Measurements from ENCODE around the gene NIPBL.
"Not testable (repeated sequence)": the region's sequence is repeated elsewhere in the genome, so short reads cannot be mapped to it uniquely, and the experiment has no call there.

Gene NIPBL

GRCh38 chr5:36904677-36905076 lies 28.1 kb downstream of the NIPBL start:
- no peak for DNase-seq (ENCODE audit: low read depth in 2 of 2)

GRCh38 chr5:36908544-36909260 lies 32.1 kb downstream of the NIPBL start:
- no peak for DNase-seq (ENCODE audit: low read depth in 2 of 2)

GRCh38 chr5:36915653-36916052 lies 39.1 kb downstream of the NIPBL start:
- no peak for DNase-seq (ENCODE audit: low read depth in 2 of 2)

GRCh38 chr5:36916614-36917013 lies 40.0 kb downstream of the NIPBL start:
- not testable (repeated sequence) for DNase-seq (ENCODE audit: low read depth in 2 of 2)

GRCh38 chr5:36917358-36917757 lies 40.8 kb downstream of the NIPBL start:
- DNase-seq (ENCODE audit: low read depth in 2 of 2): not testable (repeated sequence)

- DNase-seq (ENCODE audit: low read depth in 2 of 2): no peak
These were observed 42.7 kb downstream of the NIPBL start for GRCh38 chr5:36919238-36919637.

- no peak for DNase-seq (ENCODE audit: low read depth in 2 of 2)
These were observed 43.1 kb downstream of the NIPBL start for GRCh38 chr5:36919650-36920049.

GRCh38 chr5:36928947-36929346 lies 52.4 kb downstream of the NIPBL start:
- DNase-seq (ENCODE audit: low read depth in 2 of 2): no peak

- no peak for DNase-seq (ENCODE audit: low read depth in 2 of 2)
These were observed 52.9 kb downstream of the NIPBL start for GRCh38 chr5:36929438-36929837.

- DNase-seq (ENCODE audit: low read depth in 2 of 2): no peak
These were observed 55.5 kb downstream of the NIPBL start for GRCh38 chr5:36932056-36932455.

- DNase-seq (ENCODE audit: low read depth in 2 of 2): no peak
These were observed 56.1 kb downstream of the NIPBL start for GRCh38 chr5:36932699-36933098.

GRCh38 chr5:36934740-36935356 lies 58.3 kb downstream of the NIPBL start:
- no peak for DNase-seq (ENCODE audit: low read depth in 2 of 2)

- no peak for DNase-seq (ENCODE audit: low read depth in 2 of 2)
These were observed 59.2 kb downstream of the NIPBL start for GRCh38 chr5:36935805-36936204.

GRCh38 chr5:36936309-36936708 lies 59.7 kb downstream of the NIPBL start:
- no peak for DNase-seq (ENCODE audit: low read depth in 2 of 2)

- no peak for DNase-seq (ENCODE audit: low read depth in 2 of 2)
These were observed 61.6 kb downstream of the NIPBL start for GRCh38 chr5:36938129-36938528.

- DNase-seq (ENCODE audit: low read depth in 2 of 2): no peak
These were observed 63.6 kb downstream of the NIPBL start for GRCh38 chr5:36939969-36940858.

- no peak for DNase-seq (ENCODE audit: low read depth in 2 of 2)
These were observed 67.0 kb downstream of the NIPBL start for GRCh38 chr5:36943584-36943983.

GRCh38 chr5:36944024-36944423 lies 67.5 kb downstream of the NIPBL start:
- DNase-seq (ENCODE audit: low read depth in 2 of 2): no peak

- DNase-seq (ENCODE audit: low read depth in 2 of 2): no peak
These were observed 68.1 kb downstream of the NIPBL start for GRCh38 chr5:36944607-36945225.

GRCh38 chr5:36945687-36946086 lies 69.1 kb downstream of the NIPBL start:
- DNase-seq (ENCODE audit: low read depth in 2 of 2): no peak

GRCh38 chr5:36946101-36946500 lies 69.5 kb downstream of the NIPBL start:
- DNase-seq (ENCODE audit: low read depth in 2 of 2): no peak

GRCh38 chr5:36948041-36948440 lies 71.5 kb downstream of the NIPBL start:
- no peak for DNase-seq (ENCODE audit: low read depth in 2 of 2)
